HPDE6-E6E7 (cell line): Measurements from ENCODE around the gene PCDHGA1.

Source experiments
- DNase-seq: peaks from one replicate; pipeline ENCODE4 v3.0.0; 2011; ENCODE audit warnings: missing footprints; ENCODE audit errors: extremely low spot score

The PCDHGA1 gene

GRCh38 chr5:141512911-141513626 lies 182.8 kb downstream of the PCDHGA1 start:
- no peak for DNase-seq

GRCh38 chr5:141513627-141514329 lies 183.5 kb downstream of the PCDHGA1 start:
- no peak for DNase-seq

- peak; percentile 91 for DNase-seq
Observed at GRCh38 chr5:141514330-141515133, 184.2 kb downstream of the PCDHGA1 start.

- no peak for DNase-seq
Observed at GRCh38 chr5:141515141-141515540, 184.8 kb downstream of the PCDHGA1 start.

GRCh38 chr5:141515946-141516671 lies 185.8 kb downstream of the PCDHGA1 start:
- DNase-seq: no peak

GRCh38 chr5:141516672-141517025 lies 186.3 kb downstream of the PCDHGA1 start:
- no peak for DNase-seq

GRCh38 chr5:141517312-141517711 lies 187.0 kb downstream of the PCDHGA1 start:
- no peak for DNase-seq

- DNase-seq: no peak
Observed at GRCh38 chr5:141517880-141518617, 187.7 kb downstream of the PCDHGA1 start.

- no peak for DNase-seq
Observed at GRCh38 chr5:141518618-141519015, 188.3 kb downstream of the PCDHGA1 start.

- DNase-seq: no peak
Observed at GRCh38 chr5:141519605-141520565, 189.6 kb downstream of the PCDHGA1 start.

GRCh38 chr5:141521244-141521781 lies 191.0 kb downstream of the PCDHGA1 start:
- DNase-seq: peak; percentile 88

GRCh38 chr5:141522301-141522700 lies 192.0 kb downstream of the PCDHGA1 start:
- DNase-seq: no peak

- no peak for DNase-seq
Observed at GRCh38 chr5:141523991-141524390, 193.7 kb downstream of the PCDHGA1 start.

GRCh38 chr5:141524604-141525597 lies 194.6 kb downstream of the PCDHGA1 start:
- peak; percentile 91 for DNase-seq

GRCh38 chr5:141525653-141526052 lies 195.3 kb downstream of the PCDHGA1 start:
- DNase-seq: no peak

- no peak for DNase-seq
Observed at GRCh38 chr5:141527426-141527825, 197.1 kb downstream of the PCDHGA1 start.

GRCh38 chr5:141528291-141528984 lies 198.1 kb downstream of the PCDHGA1 start:
- no peak for DNase-seq

- DNase-seq: no peak
Observed at GRCh38 chr5:141529002-141529401, 198.7 kb downstream of the PCDHGA1 start.
